Fibroblast of lung (primary cell): Measurements from ENCODE around the gene GREB1.

Source experiments
- EZH2 ChIP-seq: IDR thresholded peaks from 2 replicates; pipeline ENCODE4 v1.5.1; 2012; ENCODE audit warnings: low read length, control low read depth, mild to moderate bottlenecking; ENCODE audit errors: missing control alignments
- TF ChIP-seq, protein P1 (sequence below), 2 donors: IDR thresholded peaks in 1 of 2; conservative IDR thresholded peaks in 1 of 2; 1 replicate in 1 of 2; 2 replicates in 1 of 2; pipeline ENCODE4 v1.5.1; 2011 to 2012; ENCODE audit warnings: low read length in 2 of 2, control low read depth in 1 of 2, inconsistent platforms in 1 of 2, low read depth in 1 of 2, mild to moderate bottlenecking in 1 of 2

DNA sequence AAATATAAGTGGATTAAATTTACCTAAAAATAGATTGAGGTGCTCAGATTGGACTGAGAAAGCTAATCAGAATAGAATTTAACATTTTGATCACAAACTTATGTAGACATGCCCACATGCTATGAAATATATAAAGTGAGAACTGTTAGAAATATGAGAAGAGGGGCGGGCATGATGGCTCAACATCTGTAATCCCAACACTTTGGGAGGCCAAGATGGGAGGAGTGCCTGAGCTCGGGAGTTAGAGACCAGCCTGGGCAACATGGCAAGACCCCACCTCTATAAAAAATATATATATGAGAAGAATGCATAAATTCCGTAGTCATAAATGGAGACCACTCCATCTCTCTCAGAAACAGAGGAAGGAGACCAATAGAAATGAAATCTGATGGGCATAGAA, 110.4 kb downstream of the GREB1 start:
- TF ChIP-seq, protein P1, sequence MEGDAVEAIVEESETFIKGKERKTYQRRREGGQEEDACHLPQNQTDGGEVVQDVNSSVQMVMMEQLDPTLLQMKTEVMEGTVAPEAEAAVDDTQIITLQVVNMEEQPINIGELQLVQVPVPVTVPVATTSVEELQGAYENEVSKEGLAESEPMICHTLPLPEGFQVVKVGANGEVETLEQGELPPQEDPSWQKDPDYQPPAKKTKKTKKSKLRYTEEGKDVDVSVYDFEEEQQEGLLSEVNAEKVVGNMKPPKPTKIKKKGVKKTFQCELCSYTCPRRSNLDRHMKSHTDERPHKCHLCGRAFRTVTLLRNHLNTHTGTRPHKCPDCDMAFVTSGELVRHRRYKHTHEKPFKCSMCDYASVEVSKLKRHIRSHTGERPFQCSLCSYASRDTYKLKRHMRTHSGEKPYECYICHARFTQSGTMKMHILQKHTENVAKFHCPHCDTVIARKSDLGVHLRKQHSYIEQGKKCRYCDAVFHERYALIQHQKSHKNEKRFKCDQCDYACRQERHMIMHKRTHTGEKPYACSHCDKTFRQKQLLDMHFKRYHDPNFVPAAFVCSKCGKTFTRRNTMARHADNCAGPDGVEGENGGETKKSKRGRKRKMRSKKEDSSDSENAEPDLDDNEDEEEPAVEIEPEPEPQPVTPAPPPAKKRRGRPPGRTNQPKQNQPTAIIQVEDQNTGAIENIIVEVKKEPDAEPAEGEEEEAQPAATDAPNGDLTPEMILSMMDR (conservative IDR thresholded peaks at IDR 0.05 in 1 of 2, IDR thresholded peaks at IDR 0.05 in 1 of 2; ENCODE audit: low read depth in 1 of 2, low read length in 2 of 2), result no peak
- no peak for TF ChIP-seq EZH2
